GM19468 (cell line): ENCODE measurements around the gene ZCCHC7.
"Not testable (repeated sequence)": the region's sequence is repeated elsewhere in the genome, so short reads cannot be mapped to it uniquely, and the experiment has no call there.

Experiments used
- ATAC-seq: cut with Tn5 transposase; IDR thresholded peaks from one replicate; pipeline ENCODE4 v1.9.1; 2021; ENCODE audit warnings: mild to moderate bottlenecking, moderate library complexity, moderate number of reproducible peaks; ENCODE audit not compliant: unreplicated experiment; ENCODE audit errors: extremely low read depth

ZCCHC7 gene

DNA sequence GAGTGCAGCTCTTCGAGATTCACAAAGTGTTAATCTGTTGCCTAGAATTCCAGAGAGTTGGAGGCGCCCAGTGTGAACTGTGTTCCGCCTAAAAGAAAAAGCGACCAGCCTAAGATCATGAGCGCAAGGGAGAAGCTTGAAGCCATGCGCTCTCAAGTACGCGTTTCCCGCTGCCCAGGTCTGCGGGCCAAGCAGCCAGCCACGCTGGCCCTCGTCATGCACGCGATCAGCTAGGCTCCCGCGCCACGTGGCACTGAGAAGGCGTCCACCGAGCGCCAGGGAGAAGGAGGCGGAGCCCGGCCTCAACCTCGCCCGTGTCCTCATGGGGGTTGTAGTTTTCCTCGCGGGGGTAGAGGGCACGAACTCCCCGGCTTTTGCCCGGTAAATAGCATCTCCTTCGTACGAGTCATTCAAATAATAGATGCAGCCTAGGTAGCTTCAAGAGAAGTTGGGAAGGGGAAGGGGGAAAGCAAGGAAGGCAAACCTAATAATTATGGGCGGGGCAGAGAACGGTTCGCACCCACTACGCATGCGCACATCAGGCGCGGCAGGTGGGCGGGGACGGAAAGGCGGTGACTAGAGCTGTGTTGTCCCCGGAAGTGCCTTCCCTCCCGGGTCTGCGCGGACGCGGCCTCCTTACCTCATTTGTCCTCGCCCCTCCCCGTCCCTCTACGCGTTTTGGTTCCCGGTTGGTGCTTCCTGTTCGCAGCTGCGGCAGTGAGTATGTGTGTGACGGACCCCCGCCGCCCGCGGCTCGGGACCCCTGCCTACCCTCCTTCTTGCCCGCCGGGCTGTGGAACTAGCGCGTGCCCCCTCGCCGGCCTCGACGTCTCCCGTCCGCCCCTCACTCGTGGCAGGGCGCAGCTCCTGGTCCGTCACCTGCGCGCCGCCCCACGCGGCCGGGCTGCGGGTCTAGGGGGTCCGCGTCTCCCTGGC lies at the start of gene ZCCHC7:
ZCCHC7 (plus strand) TSS at position 668 of the 936 bp plus-strand sequence.
- ATAC-seq = peak; percentile 92

- not testable (repeated sequence) for ATAC-seq
Observed at GRCh38 chr9:37074790-37075189, 45.6 kb upstream of the ZCCHC7 start.

GRCh38 chr9:37079370-37080164 lies 40.8 kb upstream of the ZCCHC7 start:
- ATAC-seq = peak; percentile 78

GRCh38 chr9:37080165-37080628 lies 40.2 kb upstream of the ZCCHC7 start:
- ATAC-seq = not testable (repeated sequence)

- not testable (repeated sequence) for ATAC-seq
Observed at GRCh38 chr9:37081507-37081906, 38.9 kb upstream of the ZCCHC7 start.

DNA sequence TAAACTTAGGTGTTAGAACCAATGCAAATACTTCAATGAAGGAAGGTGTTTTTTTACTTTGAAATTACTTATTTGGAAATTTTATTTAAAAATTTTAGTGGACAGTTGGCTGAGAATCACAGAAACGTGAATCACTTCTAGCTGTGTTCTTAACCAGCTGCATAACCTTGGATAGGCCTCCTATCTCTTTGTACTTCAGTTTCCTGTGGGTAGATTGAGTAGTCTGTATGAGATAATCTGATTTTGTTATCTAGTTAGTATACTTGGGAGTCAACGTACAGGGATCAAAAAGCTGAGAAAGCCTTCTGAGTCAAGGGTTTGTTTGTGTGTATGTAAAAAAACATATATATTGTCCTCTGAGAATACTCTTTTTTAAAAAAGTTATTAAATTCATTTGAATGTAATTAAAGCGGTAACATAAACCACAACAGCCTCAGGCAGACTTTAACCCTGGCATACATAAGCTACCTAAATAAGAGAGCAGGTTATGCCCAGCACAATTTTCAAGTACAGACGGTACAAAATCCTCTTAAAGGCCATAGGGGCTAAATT lies 38.1 kb upstream of the ZCCHC7 start:
- no peak for ATAC-seq

- no peak for ATAC-seq
Observed at GRCh38 chr9:37083654-37084053, 36.7 kb upstream of the ZCCHC7 start.

GRCh38 chr9:37085233-37085632 lies 35.1 kb upstream of the ZCCHC7 start:
- no peak for ATAC-seq

GRCh38 chr9:37092714-37093295 lies 27.6 kb upstream of the ZCCHC7 start:
- ATAC-seq = not testable (repeated sequence)

- no peak for ATAC-seq
Observed at GRCh38 chr9:37094751-37095150, 25.6 kb upstream of the ZCCHC7 start.

- no peak for ATAC-seq
Observed at GRCh38 chr9:37096628-37097027, 23.7 kb upstream of the ZCCHC7 start.

DNA sequence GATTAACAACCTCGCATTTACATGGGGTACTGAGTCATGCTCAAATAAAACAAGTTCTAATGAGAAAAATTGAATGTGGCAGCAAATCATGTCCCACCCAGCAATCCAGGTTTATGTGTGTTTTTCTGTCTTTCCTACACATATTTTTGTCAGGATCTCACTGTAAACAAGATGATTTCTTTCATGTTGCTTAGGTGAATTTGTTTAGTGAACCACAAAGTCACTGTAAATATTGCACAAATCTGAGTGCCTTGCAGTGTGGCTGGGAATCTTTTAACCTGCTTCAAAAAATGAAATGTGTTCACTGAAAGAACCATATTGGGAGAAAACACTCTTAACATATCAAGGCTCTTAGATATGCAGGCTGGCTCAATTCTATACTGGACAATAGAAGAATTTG lies 23.1 kb upstream of the ZCCHC7 start:
- ATAC-seq = no peak

DNA sequence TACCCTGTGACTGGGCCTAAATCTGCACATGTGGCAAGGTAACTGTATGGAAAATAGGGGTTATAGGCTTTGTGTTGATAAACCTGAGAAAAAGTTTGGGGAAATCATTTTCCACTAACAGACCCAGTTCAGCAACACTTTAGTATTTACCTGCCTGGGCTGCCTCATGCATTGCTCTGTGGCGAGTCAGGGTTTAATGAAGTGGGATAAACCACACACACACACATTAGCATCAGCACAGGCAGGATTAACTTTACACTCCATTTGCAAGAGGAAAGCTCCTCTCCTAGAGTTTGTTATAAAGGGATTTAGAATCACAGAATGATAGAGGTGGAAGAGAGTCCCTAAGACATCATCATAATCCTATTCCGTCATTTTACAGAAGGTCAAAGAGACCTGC lies 20.0 kb upstream of the ZCCHC7 start:
- ATAC-seq = no peak

GRCh38 chr9:37100741-37101140 lies 19.6 kb upstream of the ZCCHC7 start:
- no peak for ATAC-seq

DNA sequence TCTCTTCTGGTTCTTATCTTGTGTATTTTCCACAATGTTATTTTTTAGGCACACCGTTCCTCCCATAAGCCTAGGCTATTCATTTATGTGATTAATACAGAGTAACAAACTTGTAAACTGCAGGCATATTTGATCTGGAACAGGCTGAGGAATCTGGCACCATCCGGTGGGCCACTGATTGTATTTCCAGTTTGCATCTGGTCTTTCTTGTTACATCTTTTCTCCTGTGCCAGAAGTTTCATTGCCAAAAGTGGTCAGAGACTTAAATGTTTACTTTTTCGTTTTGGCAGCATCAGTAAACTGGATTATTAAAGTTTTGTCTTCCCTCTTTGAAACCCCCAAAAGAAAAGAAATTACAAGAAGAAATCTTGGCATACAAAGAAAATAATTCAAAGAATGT lies 17.9 kb upstream of the ZCCHC7 start:
- no peak for ATAC-seq

DNA sequence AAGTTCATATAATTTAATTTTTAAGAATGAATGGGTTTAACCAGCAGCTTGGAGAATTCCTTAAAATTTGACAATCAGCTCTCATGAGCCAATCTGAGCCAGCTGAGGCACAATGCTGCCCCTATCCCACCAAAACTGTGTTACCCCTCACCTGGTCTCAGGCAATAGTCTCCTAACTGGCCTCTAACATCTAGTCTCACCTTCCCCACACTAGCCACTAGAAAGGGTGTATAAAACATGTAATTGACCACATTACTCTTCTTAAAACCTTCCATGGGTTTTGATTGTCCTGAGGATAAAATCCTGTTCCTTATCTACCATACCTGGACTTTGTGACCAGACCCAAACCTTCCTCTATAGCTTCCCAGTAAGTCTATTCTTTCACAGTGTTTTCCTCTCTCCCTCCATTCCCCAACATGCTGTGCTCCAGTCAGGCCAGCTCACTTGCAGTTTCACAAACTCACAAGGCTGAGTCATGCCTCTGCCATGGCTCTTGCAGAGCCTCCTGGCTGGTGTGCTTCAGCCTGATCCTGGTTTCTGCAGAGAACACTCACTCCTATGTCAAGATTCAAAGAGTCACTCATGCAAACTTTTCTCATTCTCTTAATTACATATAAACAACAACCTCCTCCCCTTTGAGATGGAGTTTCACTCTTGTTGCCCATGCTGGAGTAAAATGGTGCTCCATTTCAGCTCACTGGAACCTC lies 16.0 kb upstream of the ZCCHC7 start:
- ATAC-seq = no peak

GRCh38 chr9:37105234-37105633 lies 15.1 kb upstream of the ZCCHC7 start:
- ATAC-seq = no peak

- ATAC-seq = no peak
Observed at GRCh38 chr9:37107701-37108100, 12.7 kb upstream of the ZCCHC7 start.

GRCh38 chr9:37114442-37114841 lies 5.9 kb upstream of the ZCCHC7 start:
- not testable (repeated sequence) for ATAC-seq

DNA sequence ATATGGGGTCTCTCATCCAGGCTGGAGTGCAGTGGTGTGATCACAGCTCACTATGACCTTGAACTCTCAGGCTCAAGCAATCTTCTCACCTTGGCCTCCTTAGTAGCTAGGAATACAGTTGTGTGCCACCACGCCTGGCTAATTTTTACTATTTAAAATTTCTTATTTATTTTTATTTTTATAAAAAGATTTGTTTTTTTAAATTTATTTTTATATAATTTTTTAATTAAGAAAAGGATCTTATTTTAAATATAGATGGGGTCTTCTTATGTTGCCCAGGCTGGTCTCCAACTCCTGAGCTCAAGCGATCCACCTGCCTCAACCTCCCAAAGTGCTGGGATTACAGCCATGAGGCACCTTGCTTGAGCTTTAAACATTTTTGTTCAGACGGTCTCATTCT lies 2.4 kb upstream of the ZCCHC7 start:
- ATAC-seq = no peak
